Pancreas (tissue), 10 donors: ENCODE results near the gene AKAP10. TPM values are rescaled to one million over a fixed set of nuclear protein-coding genes. Genes with fewer than 3 reads are reported as not detected.
A peak's percentile ranks its signal among the peaks of the same experiment; 100 is the strongest.

Experiments
- ATAC-seq, 4 donors: fragments of 200-7000 bp; cut with Tn5 transposase; one replicate each; pipeline versions ENCODE4 v1.8.0 to v1.9.1; 2020; ENCODE audit warnings: mild to moderate bottlenecking in 4 of 4, moderate library complexity in 4 of 4
- DNase-seq, 6 donors: peaks; one replicate each; pipeline ENCODE4 v3.0.0-alpha.2; 2020
- FAIRE-seq: peaks from 2 replicates; lab custom pipeline; 2012; peaks lifted over from hg19 to GRCh38; lab: Jason Lieb, UNC
- H3K27ac ChIP-seq, 4 donors: fragments of 200-600 bp; sonication (generic); 1 replicate in 3 of 4; 2 replicates in 1 of 4; pipeline versions ENCODE4 v1.5.0 to v1.8.0; 2020
- H3K27me3 ChIP-seq, 4 donors: fragments of 200-600 bp; one replicate each; pipeline ENCODE4 v1.8.0; 2021
- H3K36me3 ChIP-seq, 3 donors: fragments of 200-600 bp; sonication (generic) in 1 of 3; one replicate each; pipeline versions ENCODE4 v1.5.0 to v1.8.0; 2020 to 2021
- H3K4me1 ChIP-seq, 3 donors: fragments of 200-600 bp; one replicate each; pipeline ENCODE4 v1.8.0; 2021
- H3K4me3 ChIP-seq, 4 donors: fragments of 200-600 bp; sonication (generic) in 2 of 4; one replicate each; pipeline versions ENCODE4 v1.5.0 to v1.8.0; 2020 to 2021
- H3K9me3 ChIP-seq, 4 donors: fragments of 200-600 bp; one replicate each; pipeline ENCODE4 v1.8.0; 2021
- CTCF ChIP-seq, 4 donors: fragments of 200-600 bp; sonication (generic) in 3 of 4; IDR thresholded peaks; one replicate each; pipeline versions ENCODE4 v1.5.0 to v1.8.0; 2021; ENCODE audit warnings: antibody characterized with exemption in 4 of 4
- WGBS, 2 donors: extraction: QIAGEN DNeasy Blood & Tissue Kit; methylation state at CpG; one replicate each; pipeline ENCODE4 v1.1.7; 2013; 5-methylcytosine and 5-hydroxymethylcytosine counted together
- intact Hi-C, 3 donors: fragments of 100-400 bp; cut with DNase I; formaldehyde crosslinking; loops; one replicate each; pipeline versions ENCODE4 v1.11.1 to v1.14.2; 2022
- polyA plus RNA-seq, 2 donors: library from polyadenylated mRNA; stranded (reverse); fragments of 200-250 nt; gene quantifications; one replicate each; pipeline ENCODE4 v1.2.3, GENCODE V29; 2013
- total RNA-seq, 6 donors: library from RNA; stranded (reverse); fragmentation: NEBNext Ultra II Directional in 4 of 6; extraction: Animal tissue kit (Norgen Biotek cat#: 25700) in 4 of 6; gene quantifications; one replicate each; pipeline versions ENCODE4 v1.2.1 to v1.2.4, GENCODE V29; 2021 to 2023
- donor health status: healthy with polysubstance abuse.
- donor health status: DM: no; HTN: no; CAD: no; lungs with moderate emphysema.
- donor health status: DM: no; HTN: no; CAD: no.
- donor health status: control.
- donor health status: control.
- donor health status: Bipolar disorder and iron deficiency.
- donor health status: DM: yes; HTN: yes; CAD: no.
- donor health status: DM: no; HTN: no; CAD: no.
- donor health status: DM: no; HTN: no; CAD: no.
- donor health status: DM: yes; HTN: yes; CAD: no.

AKAP10 gene
- total and polyA plus RNA-seq, 8 donors, result 4.0 to 25.5 (median 11.8) TPM

GRCh38 chr17:19874256-19874655 lies 103.4 kb downstream of the AKAP10 start:
- no peak for ATAC-seq
- intact Hi-C loops, result no loop called here

GRCh38 chr17:19873346-19873745 lies 104.3 kb downstream of the AKAP10 start:
- no peak for TF ChIP-seq CTCF (IDR thresholded peaks at IDR 0.05)
- FAIRE-seq (no peak), ATAC-seq (no peak), DNase-seq (no peak)
- H3K27ac ChIP-seq, result no peak overlapping the region
- no peaks in the 10 kb centered on the region for H3K27me3 ChIP-seq
- 91 to 93% methylated on average over 3 of the region's 3 CpGs for WGBS, 2 donors
- H3K4me3 ChIP-seq, result no peak overlapping the region
- no peaks in the 10 kb centered on the region for H3K36me3 ChIP-seq
- intact Hi-C loops, result no loop called here
- H3K9me3 ChIP-seq, result no peaks in the 10 kb centered on the region
- no peaks in the 10 kb centered on the region for H3K4me1 ChIP-seq

More at GRCh38 chr17:19874256-19874655, 103.4 kb downstream of the AKAP10 start:
- Histone ChIP-seq H3K36me3 (no peaks in the 10 kb centered on the region), H3K4me3 (no peak overlapping the region), H3K9me3 (no peaks in the 10 kb centered on the region), H3K27me3 (no peaks in the 10 kb centered on the region), H3K27ac (no peak overlapping the region), H3K4me1 (no peaks in the 10 kb centered on the region)
- DNase-seq (no peak), FAIRE-seq (no peak)
- 80 to 85% methylated on average over 10 of the region's 10 CpGs for WGBS, 2 donors
- TF ChIP-seq CTCF (IDR thresholded peaks at IDR 0.05), result no peak

- no peaks in the 10 kb centered on the region for H3K27me3 ChIP-seq
- FAIRE-seq (no peak), ATAC-seq (no peak), DNase-seq (no peak)
- peaks cover 6 to 12% (median 10%) of the 10 kb centered on the region in 3 donors for H3K4me1 ChIP-seq
- H3K9me3 ChIP-seq, result no peaks in the 10 kb centered on the region
- H3K36me3 ChIP-seq, result no peaks in the 10 kb centered on the region
- H3K4me3 ChIP-seq, result peak overlapping the region; percentile 68 to 91 (median 88)
- no peak for TF ChIP-seq CTCF (IDR thresholded peaks at IDR 0.05)
- intact Hi-C loops, result no loop called here
- peak overlapping the region in 3 of 4 donors; percentile 79 to 87 (median 82) for H3K27ac ChIP-seq
- 33 to 45% methylated on average over 23 of the region's 23 CpGs for WGBS, 2 donors
These were observed 109.6 kb downstream of the AKAP10 start for GRCh38 chr17:19868079-19868395.

- intact Hi-C loops, result no loop called here
- peak; percentile 52 to 85 (median 70) for DNase-seq
- Histone ChIP-seq H3K27ac (peak within 1 kb of the TSS; percentile 71 to 87 (median 80)), H3K4me3 (peak within 1 kb of the TSS; percentile 68 to 91 (median 88)), H3K9me3 (no peaks in the 10 kb centered on the region), H3K4me1 (peaks cover 6 to 12% (median 10%) of the 10 kb centered on the region in 3 donors), H3K27me3 (no peaks in the 10 kb centered on the region), H3K36me3 (no peaks in the 10 kb centered on the region)
- no peak for TF ChIP-seq CTCF (IDR thresholded peaks at IDR 0.05)
- no peak for FAIRE-seq
- ATAC-seq, result peak; percentile 85 to 91 (median 88)
- WGBS, 2 donors, result 0 to 1% methylated on average over 70 to 111 of the region's 111 CpGs
These were observed 110.1 kb downstream of the AKAP10 start, which contains the start of gene ULK2 for GRCh38 chr17:19867329-19868078. Gene ULK2 (minus strand): TSS chr17:19867936. CDS start chr17:19867417, 519 bp downstream.

GRCh38 chr17:19867079-19867328 lies 110.6 kb downstream of the AKAP10 start:
- TF ChIP-seq CTCF (IDR thresholded peaks at IDR 0.05), result no peak
- Histone ChIP-seq H3K4me1 (peaks cover 6 to 12% (median 10%) of the 10 kb centered on the region in 3 donors), H3K9me3 (no peaks in the 10 kb centered on the region), H3K36me3 (no peaks in the 10 kb centered on the region), H3K4me3 (peak overlapping the region; percentile 68 to 91 (median 88)), H3K27ac (peak overlapping the region; percentile 71 to 87 (median 80)), H3K27me3 (no peaks in the 10 kb centered on the region)
- peak; percentile 59 to 84 (median 66) for DNase-seq
- intact Hi-C loops, result no loop called here
- no peak for FAIRE-seq
- peak; percentile 62 to 87 (median 80) for ATAC-seq
- WGBS, 2 donors, result 0% methylated on average over 20 to 27 of the region's 27 CpGs
